H9 (cell line): Measurements from ENCODE around the gene RAF1. TPM values are rescaled to one million over a fixed set of nuclear protein-coding genes. Genes with fewer than 3 reads are reported as not detected.

Source experiments
- DNase-seq: peaks from one replicate; pipeline ENCODE4 v3.0.0-alpha.2; 2017
- H2AFZ ChIP-seq: one replicate; pipeline ENCODE4 v1.6.1; 2013; ENCODE audit warnings: mild to moderate bottlenecking, low read length, control low read depth, moderate library complexity
- H2AK5ac ChIP-seq: 2 replicates; pipeline ENCODE4 v1.6.1; 2013; ENCODE audit warnings: low read length, control low read depth, mixed read lengths; ENCODE audit not compliant: insufficient read length
- H2BK120ac ChIP-seq: one replicate; pipeline ENCODE4 v1.6.1; 2013; ENCODE audit warnings: low read depth, mild to moderate bottlenecking, low read length, control low read depth, inconsistent platforms; ENCODE audit not compliant: poor library complexity, severe bottlenecking
- H2BK12ac ChIP-seq: 2 replicates; pipeline ENCODE4 v1.6.1; 2013; ENCODE audit warnings: low read length, control low read depth, mixed read lengths, low read depth; ENCODE audit not compliant: insufficient read length
- H2BK15ac ChIP-seq: 2 replicates; pipeline ENCODE4 v1.6.1; 2013; ENCODE audit warnings: low read depth, low read length, control low read depth
- H2BK20ac ChIP-seq: one replicate; pipeline ENCODE4 v1.6.1; 2013; ENCODE audit warnings: low read depth, mild to moderate bottlenecking, low read length, control low read depth, inconsistent platforms; ENCODE audit not compliant: poor library complexity, severe bottlenecking
- H2BK5ac ChIP-seq: 2 replicates; pipeline ENCODE4 v1.6.1; 2013; ENCODE audit warnings: low read length, control low read depth, mixed read lengths; ENCODE audit not compliant: insufficient read length
- H3K14ac ChIP-seq: 2 replicates; pipeline ENCODE4 v1.6.1; 2013; ENCODE audit warnings: low read length, control low read depth; ENCODE audit not compliant: insufficient read depth
- H3K18ac ChIP-seq: 2 replicates; pipeline ENCODE4 v1.6.1; 2013; ENCODE audit warnings: low read depth, mild to moderate bottlenecking, mixed read lengths, low read length, control low read depth; ENCODE audit not compliant: insufficient read length
- H3K23ac ChIP-seq: 2 replicates; pipeline ENCODE4 v1.6.1; 2013; ENCODE audit warnings: low read length, control low read depth, mixed read lengths, low read depth; ENCODE audit not compliant: insufficient read length
- H3K23me2 ChIP-seq: 2 replicates; pipeline ENCODE4 v1.6.1; 2013; ENCODE audit warnings: low read depth, mild to moderate bottlenecking, mixed read lengths, low read length, control low read depth; ENCODE audit not compliant: insufficient read length, poor library complexity, severe bottlenecking
- H3K27ac ChIP-seq: 2 replicates; pipeline ENCODE4 v1.5.1; 2013; ENCODE audit warnings: low read length, control low read depth, mixed read lengths, low read depth; ENCODE audit not compliant: insufficient read length
- H3K27me3 ChIP-seq: 2 replicates; pipeline ENCODE4 v1.6.1; 2013; ENCODE audit warnings: low read length, control low read depth, inconsistent platforms; ENCODE audit not compliant: insufficient read depth
- H3K4ac ChIP-seq: 2 replicates; pipeline ENCODE4 v1.6.1; 2013; ENCODE audit warnings: low read depth, mild to moderate bottlenecking, control low read depth, inconsistent platforms, low read length, moderate library complexity
- H3K4me1 ChIP-seq: 2 replicates; pipeline ENCODE4 v1.6.1; 2013; ENCODE audit warnings: low read length, control low read depth, inconsistent platforms; ENCODE audit not compliant: insufficient read depth
- H3K4me2 ChIP-seq: 2 replicates; pipeline ENCODE4 v1.6.1; 2013; ENCODE audit warnings: low read length, control low read depth, mixed read lengths; ENCODE audit not compliant: insufficient read length, insufficient read depth
- H3K56ac ChIP-seq: 2 replicates; pipeline ENCODE4 v1.6.1; 2013; ENCODE audit warnings: low read depth, mild to moderate bottlenecking, mixed read lengths, low read length, control low read depth; ENCODE audit not compliant: insufficient read length
- H3K79me1 ChIP-seq: 2 replicates; pipeline ENCODE4 v1.6.1; 2013; ENCODE audit warnings: low read depth, mild to moderate bottlenecking, moderate library complexity, low read length, control low read depth, inconsistent platforms; ENCODE audit not compliant: insufficient read depth, poor library complexity, severe bottlenecking
- H3K79me2 ChIP-seq: 2 replicates; pipeline ENCODE4 v1.6.1; 2013; ENCODE audit warnings: low read length, control low read depth, inconsistent platforms; ENCODE audit not compliant: insufficient read depth
- H3K9ac ChIP-seq: 2 replicates; pipeline ENCODE4 v1.6.1; 2013; ENCODE audit warnings: low read length, control low read depth, mixed read lengths; ENCODE audit not compliant: insufficient read length; ENCODE audit errors: extremely low read depth
- H3K9me3 ChIP-seq: one replicate; pipeline ENCODE4 v1.6.1; 2013; ENCODE audit warnings: low read depth, low read length, inconsistent platforms; ENCODE audit not compliant: control insufficient read depth
- H3T11ph ChIP-seq: one replicate; pipeline ENCODE4 v1.6.1; 2013; ENCODE audit warnings: mild to moderate bottlenecking, low read length, control low read depth, inconsistent platforms
- H4K20me1 ChIP-seq: one replicate; pipeline ENCODE4 v1.6.1; 2013; ENCODE audit not compliant: control insufficient read depth, insufficient read length, insufficient read depth
- H4K5ac ChIP-seq: 2 replicates; pipeline ENCODE4 v1.6.1; 2013; ENCODE audit warnings: low read depth, mild to moderate bottlenecking, mixed read lengths, low read length, control low read depth; ENCODE audit not compliant: insufficient read length
- H4K8ac ChIP-seq: replicated peaks from 2 replicates; pipeline ENCODE4 v1.6.1; 2013; ENCODE audit warnings: low read length, control low read depth, mixed read lengths, low read depth; ENCODE audit not compliant: insufficient read length
- H4K91ac ChIP-seq: 2 replicates; pipeline ENCODE4 v1.6.1; 2013; ENCODE audit warnings: low read depth, mild to moderate bottlenecking, moderate library complexity, mixed read lengths, low read length, control low read depth; ENCODE audit not compliant: insufficient read length
- H3K27ac Mint-ChIP-seq, 3 experiments: 2 replicates in 2 of 3; 3 replicates in 1 of 3; pipeline ENCODE4 v1.8.0; 2020 to 2021; ENCODE audit warnings: mixed read lengths in 3 of 3, mild to moderate bottlenecking in 1 of 3, moderate library complexity in 1 of 3
- H3K27me3 Mint-ChIP-seq: 2 replicates; pipeline ENCODE4 v1.8.0; 2021; ENCODE audit warnings: low read depth, mild to moderate bottlenecking, moderate library complexity, mixed read lengths
- H3K36me3 Mint-ChIP-seq, 3 experiments: 2 replicates in 2 of 3; 3 replicates in 1 of 3; pipeline ENCODE4 v1.8.0; 2020 to 2021; ENCODE audit warnings: low read depth in 3 of 3, mixed read lengths in 3 of 3; ENCODE audit not compliant: insufficient read depth in 1 of 3
- H3K4me1 Mint-ChIP-seq, 2 experiments: 2 replicates each; pipeline ENCODE4 v1.8.0; 2020; ENCODE audit warnings: mixed read lengths in 2 of 2
- H3K4me3 Mint-ChIP-seq, 2 experiments: 2 replicates in 1 of 2; 3 replicates in 1 of 2; pipeline ENCODE4 v1.8.0; 2020 to 2021; ENCODE audit warnings: mild to moderate bottlenecking in 2 of 2, mixed read lengths in 2 of 2, moderate library complexity in 1 of 2
- H3K9me3 Mint-ChIP-seq, 2 experiments: 2 replicates in 1 of 2; 3 replicates in 1 of 2; pipeline ENCODE4 v1.8.0; 2020; ENCODE audit warnings: mild to moderate bottlenecking in 2 of 2, mixed read lengths in 2 of 2, moderate library complexity in 1 of 2
- WGBS: extraction: QIAGEN DNeasy Blood & Tissue Kit; methylation state at CpG from one replicate; pipeline ENCODE4 v1.1.7; 2013; ENCODE audit warnings: missing lambda C conversion rate, low lambda C conversion rate, mixed read lengths; ENCODE audit not compliant: insufficient read length; ENCODE audit errors: extremely low coverage; 5-methylcytosine and 5-hydroxymethylcytosine counted together
- total RNA-seq: library from RNA; stranded (reverse); gene quantifications from 2 replicates; pipeline ENCODE4 v1.2.1, GENCODE V29; 2021
- TF ChIP-seq, protein P1 (sequence below): fragments of 200-600 bp; sonication (generic); conservative IDR thresholded peaks from 3 replicates; pipeline ENCODE4 v1.8.0; 2021; ENCODE audit warnings: antibody characterized with exemption, mild to moderate bottlenecking

RAF1 gene
- total RNA-seq, 1 experiment from 2014 or later = 112 TPM

DNA sequence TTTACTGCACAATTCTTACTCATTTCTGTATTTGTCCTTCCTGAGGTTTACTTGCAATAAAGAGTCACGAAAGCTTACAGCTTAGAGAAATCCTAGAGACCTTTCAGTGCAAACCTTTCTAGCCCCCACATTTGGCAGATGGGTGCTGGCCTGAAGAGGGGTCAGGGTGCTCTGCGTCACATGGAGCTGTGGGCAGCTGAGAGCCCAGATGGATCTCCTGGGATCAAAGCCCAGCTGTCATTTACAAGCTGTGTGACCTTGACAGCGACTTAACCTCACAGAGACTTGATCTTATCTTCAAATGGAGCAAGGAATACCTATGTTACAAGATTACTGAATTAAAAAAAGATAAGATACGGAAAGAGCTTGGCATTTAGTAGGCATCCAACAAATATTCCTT, 24.0 kb upstream of the RAF1 start:
- no peak overlapping the region for H4K8ac ChIP-seq
- H3K27ac ChIP-seq = no peak overlapping the region
- H3T11ph ChIP-seq = no peak overlapping the region
- no peak overlapping the region for H2BK5ac ChIP-seq
- no peak overlapping the region for H2AFZ ChIP-seq
- no peak overlapping the region for H2BK20ac ChIP-seq
- no peaks in the 10 kb centered on the region; the same call in 1 of the 2 replicates for H3K27me3 Mint-ChIP-seq
- H3K4me1 ChIP-seq = no peaks in the 10 kb centered on the region
- no peak overlapping the region for H2AK5ac ChIP-seq
- no peak overlapping the region for H2BK120ac ChIP-seq
- H3K56ac ChIP-seq = no peak overlapping the region
- H3K4me1 Mint-ChIP-seq = no peaks in the 10 kb centered on the region
- H3K9ac ChIP-seq = no peak overlapping the region
- H3K79me2 ChIP-seq = no peaks in the 10 kb centered on the region
- H3K23ac ChIP-seq = no peak overlapping the region
- H3K36me3 Mint-ChIP-seq = no peaks in the 10 kb centered on the region
- no peaks in the 10 kb centered on the region for H3K23me2 ChIP-seq
- H2BK15ac ChIP-seq = no peak overlapping the region
- H3K27ac Mint-ChIP-seq = no peak overlapping the region
- no peak overlapping the region for H3K4me3 Mint-ChIP-seq
- H4K20me1 ChIP-seq = no peaks in the 10 kb centered on the region
- no peak overlapping the region for H3K14ac ChIP-seq
- H3K9me3 Mint-ChIP-seq = no peaks in the 10 kb centered on the region
- no peak overlapping the region for H3K4me2 ChIP-seq
- H3K4ac ChIP-seq = no peak overlapping the region
- no peak overlapping the region for H4K91ac ChIP-seq
- no peaks in the 10 kb centered on the region for H3K27me3 ChIP-seq
- no peak overlapping the region for H4K5ac ChIP-seq
- H2BK12ac ChIP-seq = no peak overlapping the region
- DNase-seq = no peak
- H3K9me3 ChIP-seq = no peaks in the 10 kb centered on the region
- no peak overlapping the region for H3K18ac ChIP-seq
- TF ChIP-seq, protein P1, sequence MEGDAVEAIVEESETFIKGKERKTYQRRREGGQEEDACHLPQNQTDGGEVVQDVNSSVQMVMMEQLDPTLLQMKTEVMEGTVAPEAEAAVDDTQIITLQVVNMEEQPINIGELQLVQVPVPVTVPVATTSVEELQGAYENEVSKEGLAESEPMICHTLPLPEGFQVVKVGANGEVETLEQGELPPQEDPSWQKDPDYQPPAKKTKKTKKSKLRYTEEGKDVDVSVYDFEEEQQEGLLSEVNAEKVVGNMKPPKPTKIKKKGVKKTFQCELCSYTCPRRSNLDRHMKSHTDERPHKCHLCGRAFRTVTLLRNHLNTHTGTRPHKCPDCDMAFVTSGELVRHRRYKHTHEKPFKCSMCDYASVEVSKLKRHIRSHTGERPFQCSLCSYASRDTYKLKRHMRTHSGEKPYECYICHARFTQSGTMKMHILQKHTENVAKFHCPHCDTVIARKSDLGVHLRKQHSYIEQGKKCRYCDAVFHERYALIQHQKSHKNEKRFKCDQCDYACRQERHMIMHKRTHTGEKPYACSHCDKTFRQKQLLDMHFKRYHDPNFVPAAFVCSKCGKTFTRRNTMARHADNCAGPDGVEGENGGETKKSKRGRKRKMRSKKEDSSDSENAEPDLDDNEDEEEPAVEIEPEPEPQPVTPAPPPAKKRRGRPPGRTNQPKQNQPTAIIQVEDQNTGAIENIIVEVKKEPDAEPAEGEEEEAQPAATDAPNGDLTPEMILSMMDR = no peak
- H3K79me1 ChIP-seq = no peaks in the 10 kb centered on the region
- WGBS = no CpG with 5 or more reads among the region's 4 CpGs
